HEK293 (cell line): ENCODE measurements around the gene KLHL22.

Experiments used
- CTCF ChIA-PET: fragments of 350-600 bp; formaldehyde crosslinking; extraction: SDS; loops from one replicate; lab custom pipeline; 2021; ENCODE audit warnings: antibody characterized with exemption; lab: Yijun Ruan, JAX
- POLR2A ChIA-PET: fragments of 300-600 bp; formaldehyde crosslinking; extraction: SDS; loops from one replicate; lab custom pipeline; 2020; ENCODE audit warnings: antibody characterized with exemption, inconsistent platforms; lab: Yijun Ruan, JAX
- H3K27ac ChIP-seq: fragments of 200-500 bp; sonication (Bioruptor generic); 2 replicates; pipeline ENCODE4 v1.5.1; 2014; ENCODE audit warnings: low read depth, low read length, control low read depth, inconsistent platforms; ENCODE audit errors: extremely low read depth
- H3K36me3 ChIP-seq, 2 experiments: fragments of 200-500 bp in 1 of 2; sonication (Bioruptor generic) in 1 of 2; 1 replicate in 1 of 2; 2 replicates in 1 of 2; pipeline ENCODE4 v1.5.1; 2014 to 2017; ENCODE audit warnings: inconsistent platforms in 2 of 2, low read length in 2 of 2; ENCODE audit not compliant: control insufficient read depth in 2 of 2, insufficient read depth in 1 of 2
- H3K4me1 ChIP-seq: fragments of 200-500 bp; sonication (Bioruptor generic); 2 replicates; pipeline ENCODE4 v1.5.1; 2014; ENCODE audit warnings: mild to moderate bottlenecking, low read length, inconsistent platforms; ENCODE audit not compliant: control insufficient read depth, insufficient read depth
- H3K4me3 ChIP-seq: 2 replicates; pipeline ENCODE4 v1.5.1; 2011; ENCODE audit warnings: low read depth, mild to moderate bottlenecking, control low read depth, low read length, moderate library complexity
- H3K9me3 ChIP-seq: fragments of 200-500 bp; sonication (Bioruptor generic); 2 replicates; pipeline ENCODE4 v1.5.1; 2014; ENCODE audit warnings: low read depth, low read length, inconsistent platforms; ENCODE audit not compliant: control insufficient read depth, insufficient read depth
- GLIS1 ChIP-seq: fragments of 450-650 bp; formaldehyde crosslinking; IDR thresholded peaks from 2 replicates; pipeline ENCODE4 v1.5.1; 2016; ENCODE audit warnings: missing biosample characterization, missing genetic modification characterization
- OSR2 ChIP-seq: fragments of 450-650 bp; formaldehyde crosslinking; IDR thresholded peaks from 2 replicates; pipeline ENCODE4 v1.5.1; 2016; ENCODE audit warnings: missing biosample characterization, missing genetic modification characterization
- PRDM1 ChIP-seq: fragments of 450-650 bp; formaldehyde crosslinking; IDR thresholded peaks from 2 replicates; pipeline ENCODE4; 2016; ENCODE audit warnings: missing biosample characterization, missing genetic modification characterization
- ZFP37 ChIP-seq: fragments of 450-650 bp; formaldehyde crosslinking; IDR thresholded peaks from 2 replicates; pipeline ENCODE4 v1.5.1; 2016; ENCODE audit warnings: missing biosample characterization, missing genetic modification characterization
- ZFP69B ChIP-seq: fragments of 450-650 bp; formaldehyde crosslinking; IDR thresholded peaks from 2 replicates; pipeline ENCODE4 v1.5.1; 2016; ENCODE audit warnings: missing biosample characterization, missing genetic modification characterization
- ZNF121 ChIP-seq: fragments of 450-650 bp; formaldehyde crosslinking; IDR thresholded peaks from 2 replicates; pipeline ENCODE4 v1.5.1; 2016; ENCODE audit warnings: missing biosample characterization, missing genetic modification characterization
- ZNF169 ChIP-seq: fragments of 450-650 bp; formaldehyde crosslinking; IDR thresholded peaks from 2 replicates; pipeline ENCODE4 v1.5.1; 2016; ENCODE audit warnings: missing biosample characterization, missing genetic modification characterization
- ZNF211 ChIP-seq: fragments of 450-650 bp; formaldehyde crosslinking; IDR thresholded peaks from 2 replicates; pipeline ENCODE4 v1.5.1; 2016; ENCODE audit warnings: low read depth, missing biosample characterization, missing genetic modification characterization
- ZNF292 ChIP-seq: fragments of 450-650 bp; formaldehyde crosslinking; IDR thresholded peaks from 2 replicates; pipeline ENCODE4 v1.5.1; 2016; ENCODE audit warnings: low read depth, missing biosample characterization, missing genetic modification characterization, borderline replicate concordance
- ZNF350 ChIP-seq: fragments of 450-650 bp; formaldehyde crosslinking; IDR thresholded peaks from 2 replicates; pipeline ENCODE4 v1.5.0; 2017; ENCODE audit warnings: missing biosample characterization, mild to moderate bottlenecking, missing genetic modification characterization
- ZNF664 ChIP-seq: fragments of 450-650 bp; formaldehyde crosslinking; IDR thresholded peaks from 2 replicates; pipeline ENCODE4 v1.5.1; 2016; ENCODE audit warnings: missing biosample characterization, missing genetic modification characterization
- ZNF701 ChIP-seq: fragments of 450-650 bp; formaldehyde crosslinking; IDR thresholded peaks from 2 replicates; pipeline ENCODE4 v1.5.1; 2016; ENCODE audit warnings: missing biosample characterization, missing genetic modification characterization
- ZNF785 ChIP-seq: fragments of 450-650 bp; formaldehyde crosslinking; IDR thresholded peaks from 2 replicates; pipeline ENCODE4 v1.5.1; 2016; ENCODE audit warnings: missing biosample characterization, missing genetic modification characterization
- ZNF843 ChIP-seq: fragments of 450-650 bp; formaldehyde crosslinking; IDR thresholded peaks from 2 replicates; pipeline ENCODE4 v1.5.1; 2016; ENCODE audit warnings: missing biosample characterization, missing genetic modification characterization
- TF ChIP-seq, protein P1 (sequence below): fragments of 450-650 bp; formaldehyde crosslinking; IDR thresholded peaks from 2 replicates; pipeline ENCODE4 v1.5.1; 2017; ENCODE audit warnings: missing biosample characterization, missing genetic modification characterization
- TF ChIP-seq, protein P2 (sequence below): fragments of 450-650 bp; formaldehyde crosslinking; IDR thresholded peaks from 2 replicates; pipeline ENCODE4 v1.5.1; 2016; ENCODE audit warnings: missing biosample characterization, missing genetic modification characterization
- TF ChIP-seq, protein P3 (sequence below): fragments of 450-650 bp; formaldehyde crosslinking; IDR thresholded peaks from 2 replicates; pipeline ENCODE4 v1.5.1; 2016; ENCODE audit warnings: missing biosample characterization, missing genetic modification characterization, borderline replicate concordance
- TF ChIP-seq, protein P4 (sequence below): fragments of 450-650 bp; formaldehyde crosslinking; conservative IDR thresholded peaks from 2 replicates; pipeline ENCODE4 v1.5.1; 2016; ENCODE audit warnings: low read depth, missing biosample characterization, missing genetic modification characterization
- TF ChIP-seq, protein P5 (sequence below): fragments of 450-650 bp; formaldehyde crosslinking; IDR thresholded peaks from 2 replicates; pipeline ENCODE4 v1.5.0; 2017; ENCODE audit warnings: missing biosample characterization, missing genetic modification characterization, borderline replicate concordance

Gene KLHL22

DNA sequence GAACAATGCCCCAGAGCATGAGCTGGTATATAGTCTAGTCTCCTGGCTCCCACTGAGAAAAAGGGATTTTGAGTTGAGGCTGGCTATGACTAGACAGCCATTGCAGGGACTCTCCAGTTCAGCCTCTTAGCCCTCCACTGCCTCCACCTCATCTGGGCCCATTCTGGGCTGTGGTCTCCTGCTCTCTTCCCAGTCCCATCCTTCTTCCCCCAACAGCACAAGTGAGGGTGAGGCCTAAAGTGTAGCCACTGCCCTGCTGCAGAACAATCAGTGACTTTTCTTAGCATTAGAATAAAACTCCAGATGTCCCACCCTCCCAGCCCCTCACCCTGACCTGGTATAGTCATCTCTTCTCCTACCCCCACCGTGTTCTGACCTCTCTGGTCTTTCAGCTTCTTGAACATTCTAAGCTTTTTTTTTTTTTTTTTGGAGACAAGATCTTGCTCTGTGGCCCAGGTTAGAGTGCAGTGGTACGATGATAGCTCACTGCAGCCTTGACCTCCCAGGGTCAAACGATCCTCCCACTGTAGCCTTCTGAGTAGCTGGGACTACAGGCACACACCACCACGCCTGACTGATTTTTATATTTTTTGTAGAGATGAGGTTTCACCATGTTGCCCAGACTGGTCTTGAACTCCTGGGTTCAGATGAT lies 16.1 kb upstream of the KLHL22 start (continued):
- TF ChIP-seq, protein P1, sequence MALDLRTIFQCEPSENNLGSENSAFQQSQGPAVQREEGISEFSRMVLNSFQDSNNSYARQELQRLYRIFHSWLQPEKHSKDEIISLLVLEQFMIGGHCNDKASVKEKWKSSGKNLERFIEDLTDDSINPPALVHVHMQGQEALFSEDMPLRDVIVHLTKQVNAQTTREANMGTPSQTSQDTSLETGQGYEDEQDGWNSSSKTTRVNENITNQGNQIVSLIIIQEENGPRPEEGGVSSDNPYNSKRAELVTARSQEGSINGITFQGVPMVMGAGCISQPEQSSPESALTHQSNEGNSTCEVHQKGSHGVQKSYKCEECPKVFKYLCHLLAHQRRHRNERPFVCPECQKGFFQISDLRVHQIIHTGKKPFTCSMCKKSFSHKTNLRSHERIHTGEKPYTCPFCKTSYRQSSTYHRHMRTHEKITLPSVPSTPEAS (tag by site-specific recombination): no peak
- no peak for TF ChIP-seq ZNF785 (tag by site-specific recombination)

DNA sequence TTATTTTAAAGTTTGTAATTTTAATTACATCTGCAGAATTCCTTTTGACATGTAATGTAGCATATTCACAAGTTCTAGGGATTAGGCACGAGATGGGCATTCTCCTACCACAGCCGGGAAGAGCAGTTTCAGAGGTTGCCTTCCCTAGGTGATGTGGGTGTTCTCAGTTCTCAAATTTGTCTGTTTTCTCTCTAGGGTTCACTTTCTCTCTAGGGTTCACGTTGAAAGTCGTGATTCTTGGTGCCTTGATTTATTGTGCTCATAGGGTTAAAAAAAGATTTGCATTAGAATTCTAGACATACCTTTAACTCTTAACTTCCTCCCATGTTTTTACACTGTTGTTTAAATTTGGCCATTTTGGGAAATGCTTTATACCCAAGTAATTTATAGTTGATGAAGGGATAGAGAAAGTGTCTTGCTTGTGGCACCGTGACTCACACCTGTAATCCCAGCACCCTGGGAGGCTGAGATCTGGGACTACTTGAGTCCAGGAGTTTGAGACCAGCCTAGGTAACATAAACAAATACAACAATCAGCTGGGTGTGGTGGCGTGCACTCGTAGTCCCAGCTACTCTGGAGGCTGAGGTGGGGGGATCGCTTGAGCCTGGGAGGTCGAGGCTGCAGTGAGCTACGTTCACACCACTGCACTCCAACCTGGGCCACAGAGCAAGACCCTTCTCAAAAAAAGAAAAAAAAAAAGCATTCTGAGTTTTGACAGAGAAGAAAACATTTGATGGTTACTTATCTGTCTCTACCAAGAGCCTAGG lies 15.4 kb upstream of the KLHL22 start:
- Histone ChIP-seq H3K4me1 (peaks cover 6% of the 10 kb centered on the region; the same call in 1 of the 2 replicates), H3K9me3 (no peaks in the 10 kb centered on the region), H3K27ac (no peak overlapping the region), H3K36me3 (peaks cover 0 to 24% of the 10 kb centered on the region in 2 experiments; a peak in 1 of 3 replicates), H3K4me3 (no peak overlapping the region)
- CTCF ChIA-PET: interaction anchor here (0.6 to 4.4 kb wide), 6 partner anchors 8 to 91 kb away, joined by 3 to 23 read pairs (median 6); no protein-coding TSS in a partner anchor
- POLR2A ChIA-PET: interaction anchor here (0.6 to 4.2 kb wide), 4 partner anchors 16 to 36 kb away, joined by 3 to 16 read pairs (median 4); no protein-coding TSS in a partner anchor
- TF ChIP-seq GLIS1: peak; percentile 91
- TF ChIP-seq ZNF701 (tag by site-specific recombination): no peak
- TF ChIP-seq ZNF169: no peak
- TF ChIP-seq, protein P2, sequence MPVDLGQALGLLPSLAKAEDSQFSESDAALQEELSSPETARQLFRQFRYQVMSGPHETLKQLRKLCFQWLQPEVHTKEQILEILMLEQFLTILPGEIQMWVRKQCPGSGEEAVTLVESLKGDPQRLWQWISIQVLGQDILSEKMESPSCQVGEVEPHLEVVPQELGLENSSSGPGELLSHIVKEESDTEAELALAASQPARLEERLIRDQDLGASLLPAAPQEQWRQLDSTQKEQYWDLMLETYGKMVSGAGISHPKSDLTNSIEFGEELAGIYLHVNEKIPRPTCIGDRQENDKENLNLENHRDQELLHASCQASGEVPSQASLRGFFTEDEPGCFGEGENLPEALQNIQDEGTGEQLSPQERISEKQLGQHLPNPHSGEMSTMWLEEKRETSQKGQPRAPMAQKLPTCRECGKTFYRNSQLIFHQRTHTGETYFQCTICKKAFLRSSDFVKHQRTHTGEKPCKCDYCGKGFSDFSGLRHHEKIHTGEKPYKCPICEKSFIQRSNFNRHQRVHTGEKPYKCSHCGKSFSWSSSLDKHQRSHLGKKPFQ: peak; percentile 69; the same call in 1 of the 2 replicates
- TF ChIP-seq, protein P3, sequence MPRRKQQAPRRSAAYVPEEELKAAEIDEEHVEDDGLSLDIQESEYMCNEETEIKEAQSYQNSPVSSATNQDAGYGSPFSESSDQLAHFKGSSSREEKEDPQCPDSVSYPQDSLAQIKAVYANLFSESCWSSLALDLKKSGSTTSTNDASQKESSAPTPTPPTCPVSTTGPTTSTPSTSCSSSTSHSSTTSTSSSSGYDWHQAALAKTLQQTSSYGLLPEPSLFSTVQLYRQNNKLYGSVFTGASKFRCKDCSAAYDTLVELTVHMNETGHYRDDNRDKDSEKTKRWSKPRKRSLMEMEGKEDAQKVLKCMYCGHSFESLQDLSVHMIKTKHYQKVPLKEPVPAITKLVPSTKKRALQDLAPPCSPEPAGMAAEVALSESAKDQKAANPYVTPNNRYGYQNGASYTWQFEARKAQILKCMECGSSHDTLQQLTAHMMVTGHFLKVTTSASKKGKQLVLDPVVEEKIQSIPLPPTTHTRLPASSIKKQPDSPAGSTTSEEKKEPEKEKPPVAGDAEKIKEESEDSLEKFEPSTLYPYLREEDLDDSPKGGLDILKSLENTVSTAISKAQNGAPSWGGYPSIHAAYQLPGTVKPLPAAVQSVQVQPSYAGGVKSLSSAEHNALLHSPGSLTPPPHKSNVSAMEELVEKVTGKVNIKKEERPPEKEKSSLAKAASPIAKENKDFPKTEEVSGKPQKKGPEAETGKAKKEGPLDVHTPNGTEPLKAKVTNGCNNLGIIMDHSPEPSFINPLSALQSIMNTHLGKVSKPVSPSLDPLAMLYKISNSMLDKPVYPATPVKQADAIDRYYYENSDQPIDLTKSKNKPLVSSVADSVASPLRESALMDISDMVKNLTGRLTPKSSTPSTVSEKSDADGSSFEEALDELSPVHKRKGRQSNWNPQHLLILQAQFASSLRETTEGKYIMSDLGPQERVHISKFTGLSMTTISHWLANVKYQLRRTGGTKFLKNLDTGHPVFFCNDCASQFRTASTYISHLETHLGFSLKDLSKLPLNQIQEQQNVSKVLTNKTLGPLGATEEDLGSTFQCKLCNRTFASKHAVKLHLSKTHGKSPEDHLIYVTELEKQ (tag by site-specific recombination): no peak
- TF ChIP-seq ZFP69B: no peak
- no peak for TF ChIP-seq ZNF292 (tag by site-specific recombination)
- peak; percentile 44; the same call in 1 of the 2 replicates for TF ChIP-seq OSR2 (tag by site-specific recombination)
- TF ChIP-seq, protein P4, sequence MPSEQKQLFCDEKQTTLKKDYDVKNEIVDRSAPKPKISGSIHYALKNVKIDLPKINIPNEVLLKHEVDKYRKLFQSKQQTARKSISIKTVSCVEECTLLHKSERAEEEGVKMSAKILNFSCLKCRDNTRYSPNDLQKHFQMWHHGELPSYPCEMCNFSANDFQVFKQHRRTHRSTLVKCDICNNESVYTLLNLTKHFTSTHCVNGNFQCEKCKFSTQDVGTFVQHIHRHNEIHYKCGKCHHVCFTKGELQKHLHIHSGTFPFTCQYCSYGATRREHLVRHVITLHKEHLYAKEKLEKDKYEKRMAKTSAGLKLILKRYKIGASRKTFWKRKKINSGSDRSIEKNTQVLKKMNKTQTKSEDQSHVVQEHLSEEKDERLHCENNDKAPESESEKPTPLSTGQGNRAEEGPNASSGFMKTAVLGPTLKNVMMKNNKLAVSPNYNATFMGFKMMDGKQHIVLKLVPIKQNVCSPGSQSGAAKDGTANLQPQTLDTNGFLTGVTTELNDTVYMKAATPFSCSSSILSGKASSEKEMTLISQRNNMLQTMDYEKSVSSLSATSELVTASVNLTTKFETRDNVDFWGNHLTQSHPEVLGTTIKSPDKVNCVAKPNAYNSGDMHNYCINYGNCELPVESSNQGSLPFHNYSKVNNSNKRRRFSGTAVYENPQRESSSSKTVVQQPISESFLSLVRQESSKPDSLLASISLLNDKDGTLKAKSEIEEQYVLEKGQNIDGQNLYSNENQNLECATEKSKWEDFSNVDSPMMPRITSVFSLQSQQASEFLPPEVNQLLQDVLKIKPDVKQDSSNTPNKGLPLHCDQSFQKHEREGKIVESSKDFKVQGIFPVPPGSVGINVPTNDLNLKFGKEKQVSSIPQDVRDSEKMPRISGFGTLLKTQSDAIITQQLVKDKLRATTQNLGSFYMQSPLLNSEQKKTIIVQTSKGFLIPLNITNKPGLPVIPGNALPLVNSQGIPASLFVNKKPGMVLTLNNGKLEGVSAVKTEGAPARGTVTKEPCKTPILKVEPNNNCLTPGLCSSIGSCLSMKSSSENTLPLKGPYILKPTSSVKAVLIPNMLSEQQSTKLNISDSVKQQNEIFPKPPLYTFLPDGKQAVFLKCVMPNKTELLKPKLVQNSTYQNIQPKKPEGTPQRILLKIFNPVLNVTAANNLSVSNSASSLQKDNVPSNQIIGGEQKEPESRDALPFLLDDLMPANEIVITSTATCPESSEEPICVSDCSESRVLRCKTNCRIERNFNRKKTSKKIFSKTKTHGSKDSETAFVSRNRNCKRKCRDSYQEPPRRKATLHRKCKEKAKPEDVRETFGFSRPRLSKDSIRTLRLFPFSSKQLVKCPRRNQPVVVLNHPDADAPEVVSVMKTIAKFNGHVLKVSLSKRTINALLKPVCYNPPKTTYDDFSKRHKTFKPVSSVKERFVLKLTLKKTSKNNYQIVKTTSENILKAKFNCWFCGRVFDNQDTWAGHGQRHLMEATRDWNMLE: no peak
- no peak for TF ChIP-seq ZNF211
- TF ChIP-seq ZFP37 (tag by site-specific recombination): no peak
- TF ChIP-seq ZNF350 (tag by site-specific recombination): no peak
- peak; percentile 79 for TF ChIP-seq ZNF121 (tag by site-specific recombination)
- TF ChIP-seq ZNF664 (tag by site-specific recombination): no peak
- TF ChIP-seq PRDM1 (tag by site-specific recombination): peak; percentile 63
- TF ChIP-seq ZNF843 (tag by site-specific recombination): no peak
- TF ChIP-seq, protein P5, sequence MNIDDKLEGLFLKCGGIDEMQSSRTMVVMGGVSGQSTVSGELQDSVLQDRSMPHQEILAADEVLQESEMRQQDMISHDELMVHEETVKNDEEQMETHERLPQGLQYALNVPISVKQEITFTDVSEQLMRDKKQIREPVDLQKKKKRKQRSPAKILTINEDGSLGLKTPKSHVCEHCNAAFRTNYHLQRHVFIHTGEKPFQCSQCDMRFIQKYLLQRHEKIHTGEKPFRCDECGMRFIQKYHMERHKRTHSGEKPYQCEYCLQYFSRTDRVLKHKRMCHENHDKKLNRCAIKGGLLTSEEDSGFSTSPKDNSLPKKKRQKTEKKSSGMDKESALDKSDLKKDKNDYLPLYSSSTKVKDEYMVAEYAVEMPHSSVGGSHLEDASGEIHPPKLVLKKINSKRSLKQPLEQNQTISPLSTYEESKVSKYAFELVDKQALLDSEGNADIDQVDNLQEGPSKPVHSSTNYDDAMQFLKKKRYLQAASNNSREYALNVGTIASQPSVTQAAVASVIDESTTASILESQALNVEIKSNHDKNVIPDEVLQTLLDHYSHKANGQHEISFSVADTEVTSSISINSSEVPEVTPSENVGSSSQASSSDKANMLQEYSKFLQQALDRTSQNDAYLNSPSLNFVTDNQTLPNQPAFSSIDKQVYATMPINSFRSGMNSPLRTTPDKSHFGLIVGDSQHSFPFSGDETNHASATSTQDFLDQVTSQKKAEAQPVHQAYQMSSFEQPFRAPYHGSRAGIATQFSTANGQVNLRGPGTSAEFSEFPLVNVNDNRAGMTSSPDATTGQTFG (tag by site-specific recombination): no peak
